Esophagus squamous epithelium (tissue), 5 donors: ENCODE measurements around the gene FYTTD1. TPM values are rescaled to one million over a fixed set of nuclear protein-coding genes. Genes with fewer than 3 reads are reported as not detected.

Experiments used
- DNase-seq: peaks from one replicate; lab custom pipeline; 2025; lab: John Stamatoyannopoulos, UW
- H3K27ac ChIP-seq, 4 donors: fragments of 200-600 bp; sonication (generic); one replicate each; pipeline ENCODE4 v1.5.1; 2016 to 2019; ENCODE audit warnings: mild to moderate bottlenecking in 1 of 4
- H3K27me3 ChIP-seq, 4 donors: fragments of 200-600 bp; sonication (generic); 1 replicate in 3 of 4; 2 replicates in 1 of 4; pipeline versions ENCODE4 v1.5.1 to v1.6.0; 2017 to 2021; ENCODE audit warnings: antibody characterized with exemption in 1 of 4
- H3K36me3 ChIP-seq, 3 donors: fragments of 200-600 bp; sonication (generic); one replicate each; pipeline ENCODE4 v1.5.1; 2016 to 2019
- H3K4me1 ChIP-seq, 3 donors: fragments of 200-600 bp; sonication (generic); one replicate each; pipeline ENCODE4 v1.5.1; 2017 to 2019
- H3K4me3 ChIP-seq, 4 donors: fragments of 200-600 bp; sonication (generic); 1 replicate in 3 of 4; 2 replicates in 1 of 4; pipeline ENCODE4 v1.5.1; 2016 to 2019; ENCODE audit warnings: mild to moderate bottlenecking in 2 of 4, moderate library complexity in 1 of 4
- H3K9me3 ChIP-seq, 3 donors: fragments of 200-600 bp; sonication (generic); one replicate each; pipeline ENCODE4 v1.5.1; 2016 to 2019
- CTCF ChIP-seq, 6 experiments: fragments of 450-650 bp in 4 of 6; fragments of 200-600 bp in 2 of 6; sonication (generic) in 2 of 6; IDR thresholded peaks; one replicate each; pipeline ENCODE4 v1.5.1; 2016 to 2019; ENCODE audit warnings: antibody characterized with exemption in 6 of 6, mild to moderate bottlenecking in 4 of 6, moderate library complexity in 4 of 6
- POLR2A ChIP-seq, 4 donors: fragments of 450-650 bp; IDR thresholded peaks; one replicate each; pipeline ENCODE4 v1.6.1; 2017; ENCODE audit warnings: antibody characterized with exemption in 4 of 4, mild to moderate bottlenecking in 4 of 4, moderate library complexity in 3 of 4
- WGBS, 2 donors: methylation state at CpG; one replicate each; pipeline ENCODE4 v1.1.5; 2018; 5-methylcytosine and 5-hydroxymethylcytosine counted together
- intact Hi-C: fragments of 100-400 bp; cut with DNase I; formaldehyde crosslinking; loops from one replicate; pipeline ENCODE4 v1.15.0; 2022
- total RNA-seq, 4 donors: library from RNA; depleted of rRNA; stranded (reverse); fragments of >200 nt; gene quantifications; one replicate each; pipeline ENCODE4 v1.1.0, GENCODE V29; 2016
- donor health status: DM: yes; HTN: yes; CAD: no.

The FYTTD1 gene
- 10 to 100 TPM; 46.4 to 62.0 (median 52.6) TPM for total RNA-seq

GRCh38 chr3:197749601-197750395, at the start of gene FYTTD1:
TSS of gene FYTTD1 (plus strand) at chr3:197749883. CDS start at chr3:197749972, 89 bp downstream.
- no peaks in the 10 kb centered on the region for H3K27me3 ChIP-seq
- intact Hi-C loops, result no loop called here
- DNase-seq, result peak; percentile 42
- no peaks in the 10 kb centered on the region for H3K9me3 ChIP-seq
- peak within 1 kb of the TSS; percentile 93 to 99 (median 95) for H3K27ac ChIP-seq
- peaks cover 8 to 53% (median 17%) of the 10 kb centered on the region in 3 donors for H3K4me1 ChIP-seq
- WGBS, 2 donors, result 0% methylated on average over 5 of the region's 104 CpGs; no CpG with 5 or more reads in 1 of the 2 donors
- H3K36me3 ChIP-seq, result no peaks in the 10 kb centered on the region
- peak within 1 kb of the TSS; percentile 67 to 94 (median 82) for H3K4me3 ChIP-seq
- TF ChIP-seq CTCF (IDR thresholded peaks at IDR 0.05) (peak in 5 of 6 experiments; percentile 32 to 63 (median 57)), POLR2A (IDR thresholded peaks at IDR 0.05) (peak in 3 of 4 donors; percentile 48 to 91 (median 72))

GRCh38 chr3:197700095-197700494, 49.6 kb upstream of the FYTTD1 start:
- intact Hi-C loops, result no loop called here

GRCh38 chr3:197701841-197702240, 47.8 kb upstream of the FYTTD1 start:
- peaks cover 0 to 97% (median 17%) of the 10 kb centered on the region in 3 donors for H3K36me3 ChIP-seq
- 93 to 95% methylated on average over 4 of the region's 4 CpGs for WGBS, 2 donors

More at GRCh38 chr3:197700095-197700494, 49.6 kb upstream of the FYTTD1 start:
- Histone ChIP-seq H3K9me3 (no peaks in the 10 kb centered on the region), H3K4me1 (no peaks in the 10 kb centered on the region), H3K27me3 (no peaks in the 10 kb centered on the region), H3K4me3 (no peak overlapping the region), H3K36me3 (peaks cover 5 to 99% (median 26%) of the 10 kb centered on the region in 3 donors), H3K27ac (no peak overlapping the region)
- TF ChIP-seq CTCF (IDR thresholded peaks at IDR 0.05) (no peak), POLR2A (IDR thresholded peaks at IDR 0.05) (no peak)
- no peak for DNase-seq
- 90 to 93% methylated on average over 9 of the region's 9 CpGs for WGBS, 2 donors

GRCh38 chr3:197706658-197707057, 43.0 kb upstream of the FYTTD1 start:
- intact Hi-C loops, result no loop called here

More at GRCh38 chr3:197701841-197702240, 47.8 kb upstream of the FYTTD1 start:
- intact Hi-C loops, result no loop called here
- H3K27ac ChIP-seq, result no peak overlapping the region
- no peaks in the 10 kb centered on the region for H3K27me3 ChIP-seq
- no peak for TF ChIP-seq CTCF (IDR thresholded peaks at IDR 0.05)
- no peak for TF ChIP-seq POLR2A (IDR thresholded peaks at IDR 0.05)
- no peak overlapping the region for H3K4me3 ChIP-seq
- H3K9me3 ChIP-seq, result no peaks in the 10 kb centered on the region
- H3K4me1 ChIP-seq, result no peaks in the 10 kb centered on the region
- no peak for DNase-seq

More at GRCh38 chr3:197706658-197707057, 43.0 kb upstream of the FYTTD1 start:
- H3K27ac ChIP-seq, result no peak overlapping the region
- H3K27me3 ChIP-seq, result no peaks in the 10 kb centered on the region
- no peak for DNase-seq
- TF ChIP-seq CTCF (IDR thresholded peaks at IDR 0.05) (no peak), POLR2A (IDR thresholded peaks at IDR 0.05) (no peak)
- H3K9me3 ChIP-seq, result no peaks in the 10 kb centered on the region
- H3K36me3 ChIP-seq, result peaks cover 0 to 50% (median 10%) of the 10 kb centered on the region in 3 donors
- 86 to 96% methylated on average over 7 of the region's 7 CpGs for WGBS, 2 donors
- no peak overlapping the region for H3K4me3 ChIP-seq
- peaks cover 0 to 6% (median 0%) of the 10 kb centered on the region in 3 donors for H3K4me1 ChIP-seq
